Stomach (tissue), 4 donors: ENCODE data around the gene HLA-DMA.

Experiments used
- EP300 ChIP-seq: sonication (generic); formaldehyde crosslinking; IDR thresholded peaks from one replicate; pipeline ENCODE4 v1.6.1; 2017; ENCODE audit warnings: antibody characterized with exemption
- POLR2A ChIP-seq, 4 donors: fragments of 450-650 bp; IDR thresholded peaks; one replicate each; pipeline ENCODE4 v1.6.1; 2016; ENCODE audit warnings: antibody characterized with exemption in 4 of 4, control low read depth in 2 of 4, mild to moderate bottlenecking in 1 of 4, moderate library complexity in 1 of 4
- POLR2AphosphoS5 ChIP-seq, 3 donors: sonication (generic); formaldehyde crosslinking; IDR thresholded peaks; one replicate each; pipeline ENCODE4 v1.6.1; 2016; ENCODE audit warnings: antibody characterized with exemption in 3 of 3
- TF ChIP-seq, protein P1 (sequence below), 7 experiments: fragments of 450-650 bp in 4 of 7; fragments of 200-600 bp in 3 of 7; sonication (generic) in 3 of 7; IDR thresholded peaks; one replicate each; pipeline ENCODE4 v1.5.1; 2016 to 2019; ENCODE audit warnings: antibody characterized with exemption in 7 of 7, control low read depth in 2 of 7, mild to moderate bottlenecking in 1 of 7

DNA sequence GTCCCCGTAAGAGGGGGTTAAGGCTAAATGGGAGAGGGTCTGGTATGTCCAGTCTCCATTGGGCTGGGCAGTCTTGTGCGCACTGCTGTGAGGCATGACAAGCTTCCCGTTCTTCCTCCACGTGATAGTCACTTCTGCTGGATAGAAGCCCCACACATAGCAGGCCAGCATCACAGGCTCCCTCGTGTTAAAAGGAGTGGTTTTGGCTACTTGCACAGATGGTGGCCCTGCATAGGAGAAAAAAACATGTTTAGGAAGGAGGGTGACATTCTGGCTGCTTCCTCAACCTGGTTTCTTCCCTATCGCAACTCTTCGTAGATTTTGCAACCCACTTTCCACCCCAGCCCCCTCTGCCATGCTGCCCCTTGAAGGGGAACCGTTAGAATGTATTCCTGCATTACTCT, 15.7 kb downstream of the HLA-DMA start:
- TF ChIP-seq, protein P1, sequence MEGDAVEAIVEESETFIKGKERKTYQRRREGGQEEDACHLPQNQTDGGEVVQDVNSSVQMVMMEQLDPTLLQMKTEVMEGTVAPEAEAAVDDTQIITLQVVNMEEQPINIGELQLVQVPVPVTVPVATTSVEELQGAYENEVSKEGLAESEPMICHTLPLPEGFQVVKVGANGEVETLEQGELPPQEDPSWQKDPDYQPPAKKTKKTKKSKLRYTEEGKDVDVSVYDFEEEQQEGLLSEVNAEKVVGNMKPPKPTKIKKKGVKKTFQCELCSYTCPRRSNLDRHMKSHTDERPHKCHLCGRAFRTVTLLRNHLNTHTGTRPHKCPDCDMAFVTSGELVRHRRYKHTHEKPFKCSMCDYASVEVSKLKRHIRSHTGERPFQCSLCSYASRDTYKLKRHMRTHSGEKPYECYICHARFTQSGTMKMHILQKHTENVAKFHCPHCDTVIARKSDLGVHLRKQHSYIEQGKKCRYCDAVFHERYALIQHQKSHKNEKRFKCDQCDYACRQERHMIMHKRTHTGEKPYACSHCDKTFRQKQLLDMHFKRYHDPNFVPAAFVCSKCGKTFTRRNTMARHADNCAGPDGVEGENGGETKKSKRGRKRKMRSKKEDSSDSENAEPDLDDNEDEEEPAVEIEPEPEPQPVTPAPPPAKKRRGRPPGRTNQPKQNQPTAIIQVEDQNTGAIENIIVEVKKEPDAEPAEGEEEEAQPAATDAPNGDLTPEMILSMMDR (IDR thresholded peaks at IDR 0.05): no peak
- TF ChIP-seq POLR2A (IDR thresholded peaks at IDR 0.05): no peak
- no peak for TF ChIP-seq POLR2AphosphoS5 (IDR thresholded peaks at IDR 0.05)
- no peak for TF ChIP-seq EP300
